HEK293T (cell line): ENCODE results near the gene FIGLA.

Experiments
- CTCF ChIA-PET: fragments of 350-600 bp; formaldehyde crosslinking; extraction: SDS; loops from one replicate; lab custom pipeline; 2021; ENCODE audit warnings: antibody characterized with exemption, inconsistent platforms; lab: Yijun Ruan, JAX
- POLR2A ChIA-PET: fragments of 350-600 bp; formaldehyde crosslinking; extraction: SDS; loops from one replicate; lab custom pipeline; 2020; ENCODE audit warnings: antibody characterized with exemption, inconsistent platforms; lab: Yijun Ruan, JAX
- DNase-seq: peaks from one replicate; pipeline ENCODE4 v3.0.0; 2012; ENCODE audit warnings: mixed read lengths; ENCODE audit errors: extremely low spot score
- ARNT ChIP-seq: fragments of 450-650 bp; IDR thresholded peaks from 2 replicates; pipeline ENCODE4 v1.6.1; 2017; ENCODE audit warnings: mild to moderate bottlenecking
- BHLHE40 ChIP-seq: fragments of 450-650 bp; IDR thresholded peaks from 2 replicates; pipeline ENCODE4 v1.6.1; 2016; ENCODE audit warnings: mild to moderate bottlenecking, moderate library complexity, borderline replicate concordance
- CTBP1 ChIP-seq: fragments of 450-650 bp; IDR thresholded peaks from 2 replicates; pipeline ENCODE4 v1.6.1; 2016; ENCODE audit warnings: borderline replicate concordance
- ELF4 ChIP-seq: fragments of 450-650 bp; IDR thresholded peaks from 2 replicates; pipeline ENCODE4 v1.6.1; 2017; ENCODE audit warnings: antibody characterized with exemption
- FOXA1 ChIP-seq: fragments of 450-650 bp; IDR thresholded peaks from 2 replicates; pipeline ENCODE4 v1.6.1; 2016; ENCODE audit warnings: mild to moderate bottlenecking
- FOXK2 ChIP-seq: fragments of 450-650 bp; IDR thresholded peaks from 2 replicates; pipeline ENCODE4 v1.6.1; 2016; ENCODE audit warnings: mild to moderate bottlenecking
- FOXM1 ChIP-seq: fragments of 450-650 bp; IDR thresholded peaks from 2 replicates; pipeline ENCODE4 v1.6.1; 2017; ENCODE audit warnings: mild to moderate bottlenecking, borderline replicate concordance
- HDGF ChIP-seq: fragments of 450-650 bp; IDR thresholded peaks from 2 replicates; pipeline ENCODE4 v1.6.1; 2017; ENCODE audit warnings: antibody characterized with exemption, borderline replicate concordance
- L3MBTL2 ChIP-seq: fragments of 450-650 bp; conservative IDR thresholded peaks from 2 replicates; pipeline ENCODE4 v1.6.1; 2016; ENCODE audit warnings: mild to moderate bottlenecking
- LEF1 ChIP-seq: fragments of 450-650 bp; IDR thresholded peaks from 2 replicates; pipeline ENCODE4 v1.6.1; 2017; ENCODE audit warnings: mild to moderate bottlenecking, borderline replicate concordance
- NFRKB ChIP-seq: fragments of 450-650 bp; IDR thresholded peaks from 2 replicates; pipeline ENCODE4 v1.6.1; 2016; ENCODE audit warnings: mild to moderate bottlenecking, moderate library complexity
- PKNOX1 ChIP-seq: fragments of 450-650 bp; IDR thresholded peaks from 2 replicates; pipeline ENCODE4 v1.6.1; 2016
- SP1 ChIP-seq: fragments of 450-650 bp; IDR thresholded peaks from 2 replicates; pipeline ENCODE4 v1.6.1; 2017
- SUZ12 ChIP-seq: fragments of 450-650 bp; IDR thresholded peaks from 2 replicates; pipeline ENCODE4 v1.6.1; 2016; ENCODE audit warnings: mild to moderate bottlenecking
- TARDBP ChIP-seq: fragments of 450-650 bp; IDR thresholded peaks from 2 replicates; pipeline ENCODE4 v1.6.1; 2016
- ZNF384 ChIP-seq: fragments of 450-650 bp; IDR thresholded peaks from 2 replicates; pipeline ENCODE4 v1.6.1; 2016

Gene FIGLA

GRCh38 chr2:70733646-70734180 lies 56.7 kb downstream of the FIGLA start:
- ChIA-PET POLR2A (no interaction called here), CTCF (no interaction called here)
- DNase-seq = no peak
- TF ChIP-seq SP1 = no peak
- no peak for TF ChIP-seq FOXA1
- no peak for TF ChIP-seq LEF1
- TF ChIP-seq NFRKB = no peak
- TF ChIP-seq L3MBTL2 = no peak
- no peak for TF ChIP-seq SUZ12
- no peak for TF ChIP-seq ELF4
- no peak for TF ChIP-seq ZNF384
- TF ChIP-seq TARDBP = no peak
- TF ChIP-seq HDGF = no peak
- TF ChIP-seq ARNT = no peak
- TF ChIP-seq BHLHE40 = no peak
- no peak for TF ChIP-seq PKNOX1

- DNase-seq = no peak
- ChIA-PET CTCF (no interaction called here), POLR2A (no interaction called here)
- TF ChIP-seq L3MBTL2 = no peak
- TF ChIP-seq PKNOX1 = no peak
- no peak for TF ChIP-seq CTBP1
- TF ChIP-seq ELF4 = no peak
- no peak for TF ChIP-seq BHLHE40
- TF ChIP-seq HDGF = no peak
- no peak for TF ChIP-seq SP1
- no peak for TF ChIP-seq SUZ12
- TF ChIP-seq FOXM1 = no peak
- no peak for TF ChIP-seq ARNT
- TF ChIP-seq ZNF384 = no peak
- TF ChIP-seq FOXK2 = no peak
- no peak for TF ChIP-seq NFRKB
- no peak for TF ChIP-seq TARDBP
- TF ChIP-seq LEF1 = no peak
- TF ChIP-seq FOXA1 = no peak
Observed at GRCh38 chr2:70732766-70733645, 57.4 kb downstream of the FIGLA start.

DNA sequence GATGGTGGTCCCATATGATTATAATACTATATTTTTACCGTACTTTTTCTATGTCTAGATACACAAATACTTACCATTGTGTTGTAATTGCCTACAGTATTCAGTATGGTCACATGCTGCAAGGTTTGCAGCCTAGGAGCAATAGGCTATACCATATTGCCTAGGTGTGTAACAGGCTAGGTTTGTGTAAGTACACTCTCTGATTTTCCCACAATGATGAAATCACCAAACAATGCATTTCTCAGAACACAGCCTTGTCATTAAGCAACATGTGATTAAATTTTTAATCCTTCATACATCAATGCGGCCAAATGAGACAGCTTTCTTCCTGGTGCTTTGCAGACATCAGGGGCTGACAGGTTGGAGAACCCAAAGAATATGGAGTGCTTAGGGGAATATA lies 59.7 kb downstream of the FIGLA start:
- DNase-seq = no peak
- no peak for TF ChIP-seq ELF4
- no peak for TF ChIP-seq ZNF384
- no peak for TF ChIP-seq HDGF
- no peak for TF ChIP-seq BHLHE40
- TF ChIP-seq SP1 = no peak
- TF ChIP-seq L3MBTL2 = no peak
- no peak for TF ChIP-seq CTBP1
- no peak for TF ChIP-seq FOXM1
- no peak for TF ChIP-seq FOXA1
- TF ChIP-seq LEF1 = no peak
- CTCF ChIA-PET = no interaction called here
- POLR2A ChIA-PET = no interaction called here

DNA sequence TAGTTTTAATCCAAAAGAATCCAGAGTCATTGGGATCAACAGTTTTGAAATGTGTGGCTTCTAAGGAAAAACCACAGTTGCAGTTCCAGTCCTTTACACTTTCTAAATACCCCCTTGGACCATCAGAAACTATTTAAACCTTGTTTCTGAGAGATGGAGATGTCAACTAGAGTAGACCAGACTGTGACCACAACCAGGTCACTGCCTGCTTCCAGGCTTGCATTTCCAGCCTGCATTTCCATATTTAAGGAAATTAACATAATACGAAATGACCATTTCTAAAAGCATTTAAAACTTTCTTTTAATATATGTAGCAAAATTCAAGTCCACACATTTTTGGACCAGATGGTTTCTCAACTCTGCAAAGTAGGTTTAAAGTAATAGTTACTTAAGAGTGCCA lies 60.8 kb downstream of the FIGLA start:
- TF ChIP-seq BHLHE40 (no peak), LEF1 (no peak), L3MBTL2 (no peak), SUZ12 (no peak), FOXA1 (no peak), ARNT (no peak), FOXK2 (no peak), SP1 (no peak), CTBP1 (no peak), TARDBP (no peak), PKNOX1 (no peak), HDGF (no peak), FOXM1 (no peak), NFRKB (no peak)
- CTCF ChIA-PET = no interaction called here
- POLR2A ChIA-PET = no interaction called here
- no peak for DNase-seq

- CTCF ChIA-PET = no interaction called here
- POLR2A ChIA-PET = no interaction called here
- DNase-seq = no peak
- no peak for TF ChIP-seq L3MBTL2
- no peak for TF ChIP-seq ELF4
Observed at GRCh38 chr2:70728128-70728527, 62.3 kb downstream of the FIGLA start.
